SK-MEL-5 (cell line): ENCODE results near the gene MARS2. TPM values are rescaled to one million over a fixed set of nuclear protein-coding genes. Genes with fewer than 3 reads are reported as not detected.
"Not testable (repeated sequence)": the region's sequence is repeated elsewhere in the genome, so short reads cannot be mapped to it uniquely, and the experiment has no call there.

ENCODE experiments used
- DNase-seq: peaks from one replicate; pipeline ENCODE4 v3.0.0-alpha.2; 2016; ENCODE audit warnings: low read depth, low spot score
- in situ Hi-C: cut with HindIII; loops from 2 replicates; pipeline ENCODE4 v1.10.0; 2016; ENCODE audit warnings: low sequenced_read_pairs, high pct_unique_total_duplicates, low pct_unique_long_range_greater_than_20kb
- total RNA-seq: library from RNA; depleted of rRNA; stranded (reverse); fragments of >200 nt; shearing (Covaris generic); gene quantifications from 2 replicates; pipeline ENCODE4 v1.2.3, GENCODE V29; 2014

The MARS2 gene
- total RNA-seq, 1 experiment from 2014 or later: 12.3 TPM

DNA sequence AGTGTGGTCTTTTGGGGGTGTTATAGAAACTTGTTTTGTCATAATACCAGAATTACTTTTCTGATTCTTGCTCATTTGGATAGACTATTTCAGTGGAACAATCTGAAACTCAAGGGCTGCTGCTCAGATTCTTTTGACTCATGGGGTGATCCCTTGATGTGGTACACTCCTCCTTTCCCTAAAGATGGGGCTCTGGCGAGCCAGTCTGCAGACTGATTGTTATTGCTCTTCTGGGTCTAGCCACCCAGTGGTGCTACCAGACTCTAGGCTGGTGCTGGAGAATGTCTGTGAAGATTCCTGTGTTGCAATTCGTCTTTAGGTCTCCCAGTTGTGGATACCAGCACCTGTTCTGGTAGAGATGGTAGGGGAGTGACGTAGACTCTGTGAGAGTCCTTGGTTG is 4.2 kb upstream of the MARS2 start:
- peak; percentile 7 for DNase-seq
- in situ Hi-C loops: no loop called here

DNA sequence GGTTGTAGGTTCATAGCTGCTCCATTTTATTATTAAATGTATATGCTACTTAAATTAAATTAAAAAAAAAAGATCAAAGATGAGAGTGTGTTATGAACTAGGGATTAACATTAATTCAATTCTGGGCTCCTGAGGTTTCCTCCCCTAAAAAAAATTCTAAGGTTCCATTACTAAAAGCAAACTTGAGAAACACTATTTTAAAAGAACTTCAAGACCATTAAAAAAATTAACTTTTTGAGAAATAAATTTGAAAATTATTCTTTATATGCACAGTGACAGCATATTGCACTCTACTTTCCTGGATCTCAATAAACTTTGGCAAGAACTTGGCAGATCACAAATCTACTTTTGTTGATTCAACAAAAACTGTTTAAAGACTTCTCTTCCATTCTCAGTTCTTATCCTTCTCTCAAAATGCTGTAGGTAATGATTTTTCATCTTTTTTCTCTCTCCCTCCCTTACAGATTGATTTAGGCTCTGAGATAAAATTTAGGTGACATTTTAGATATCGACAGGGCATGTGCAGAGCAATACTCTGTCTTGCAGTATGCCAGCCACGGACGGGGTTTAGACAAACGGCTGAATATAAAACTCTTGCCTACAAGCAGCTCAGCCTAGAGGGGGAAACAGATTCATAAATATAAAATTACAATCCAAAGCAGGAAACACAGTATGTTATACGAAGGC is 592 bp upstream of the MARS2 start:
- DNase-seq: no peak
- in situ Hi-C loops: no loop called here

DNA sequence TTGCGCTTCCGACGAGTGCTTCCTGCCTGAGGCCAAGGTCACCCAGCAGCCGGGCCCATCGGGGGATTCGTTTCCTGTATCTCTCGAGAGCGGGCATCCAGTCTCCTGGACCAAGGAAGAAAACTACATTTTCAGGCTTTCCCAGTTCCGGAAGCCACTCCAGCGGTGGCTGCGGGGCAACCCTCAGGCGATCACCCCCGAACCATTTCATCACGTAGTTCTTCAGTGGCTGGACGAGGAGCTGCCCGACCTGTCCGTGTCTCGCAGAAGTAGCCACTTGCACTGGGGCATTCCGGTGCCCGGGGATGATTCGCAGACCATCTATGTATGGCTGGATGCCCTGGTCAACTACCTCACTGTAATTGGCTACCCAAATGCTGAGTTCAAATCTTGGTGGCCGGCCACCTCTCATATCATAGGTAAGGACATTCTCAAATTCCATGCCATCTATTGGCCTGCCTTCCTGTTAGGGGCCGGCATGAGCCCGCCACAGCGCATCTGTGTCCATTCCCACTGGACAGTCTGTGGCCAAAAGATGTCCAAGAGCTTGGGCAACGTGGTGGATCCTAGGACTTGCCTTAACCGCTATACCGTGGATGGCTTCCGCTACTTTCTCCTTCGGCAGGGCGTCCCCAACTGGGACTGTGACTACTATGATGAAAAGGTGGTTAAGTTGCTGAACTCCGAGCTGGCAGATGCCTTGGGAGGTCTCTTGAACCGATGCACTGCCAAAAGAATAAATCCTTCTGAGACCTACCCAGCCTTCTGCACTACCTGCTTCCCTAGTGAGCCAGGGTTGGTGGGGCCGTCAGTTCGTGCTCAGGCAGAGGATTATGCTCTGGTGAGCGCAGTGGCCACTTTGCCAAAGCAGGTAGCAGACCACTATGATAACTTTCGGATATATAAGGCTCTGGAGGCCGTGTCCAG is 1.0 kb downstream of the MARS2 start:
- peak; percentile 12 for DNase-seq
- in situ Hi-C loops: no loop called here

- in situ Hi-C loops: no loop called here
- DNase-seq: no peak
Measured at GRCh38 chr2:197706839-197707207, 1.7 kb downstream of the MARS2 start.

DNA sequence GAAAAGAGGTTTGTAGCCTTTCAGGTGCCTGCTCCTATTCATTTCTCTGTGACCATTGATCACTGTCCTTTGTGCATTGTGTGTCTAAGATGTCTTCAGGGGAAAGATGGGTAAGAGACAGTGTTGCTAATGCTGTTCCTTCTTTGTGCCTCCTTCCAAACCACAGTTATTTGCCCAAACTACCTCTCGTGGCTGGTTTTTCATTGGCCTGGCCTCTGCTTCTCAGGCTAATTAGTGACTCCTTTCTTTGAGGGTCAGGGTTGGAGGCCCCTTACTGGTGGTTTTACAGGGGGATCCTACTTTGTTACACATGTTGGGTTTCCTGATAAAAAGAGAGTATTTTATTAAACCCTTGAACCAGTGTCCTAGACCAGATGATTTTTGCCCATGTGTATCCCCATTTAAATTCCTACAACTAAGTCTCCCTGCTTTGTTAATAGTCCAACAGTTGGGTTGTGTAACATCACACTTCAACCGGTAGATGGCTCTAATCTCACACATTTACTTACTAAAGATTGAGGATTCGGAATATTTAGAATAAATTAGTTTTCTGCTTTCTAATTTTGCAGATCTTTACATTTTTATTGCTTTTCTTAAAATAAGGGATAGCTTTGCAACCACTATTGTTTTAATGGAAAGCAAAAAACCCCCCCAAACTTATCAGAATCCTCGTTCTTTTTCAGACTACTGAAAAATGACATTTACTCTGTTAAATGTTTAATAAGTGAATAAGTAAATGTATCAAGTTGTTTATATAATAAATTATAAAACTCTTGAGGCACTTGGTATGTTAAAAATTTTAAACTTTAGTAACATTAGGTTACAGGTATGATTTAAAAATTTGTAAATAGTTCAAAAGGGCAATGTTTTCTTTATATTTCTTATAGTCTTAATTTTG is 2.4 kb downstream of the MARS2 start:
- in situ Hi-C loops: no loop called here
- peak; percentile 59 for DNase-seq

- DNase-seq: no peak
- in situ Hi-C loops: no loop called here
Measured at GRCh38 chr2:197708331-197708730, 3.2 kb downstream of the MARS2 start.

DNA sequence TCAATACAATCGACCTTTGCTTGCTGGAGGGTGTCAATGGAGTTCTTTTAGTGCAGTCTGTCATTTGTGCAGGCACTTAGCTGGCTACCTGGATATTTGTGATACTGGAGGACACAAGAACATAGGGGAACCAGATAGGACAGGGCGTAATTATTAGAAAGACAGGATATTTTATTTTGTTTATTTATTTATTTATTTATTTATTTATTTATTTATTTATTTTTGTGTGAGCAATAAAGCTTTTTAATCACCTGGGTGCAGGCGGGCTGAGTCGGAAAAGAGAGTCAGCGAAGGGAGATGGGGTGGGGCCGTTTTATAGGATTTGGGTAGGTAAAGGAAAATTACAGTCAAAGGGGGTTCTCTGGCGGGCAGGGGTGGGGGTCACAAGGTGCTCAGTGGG is 4.0 kb downstream of the MARS2 start:
- DNase-seq, in situ Hi-C loops: not testable (repeated sequence)

- in situ Hi-C loops: no loop called here
- no peak for DNase-seq
Measured at GRCh38 chr2:197710424-197711042, 5.4 kb downstream of the MARS2 start.

GRCh38 chr2:197711578-197711977 is 6.4 kb downstream of the MARS2 start:
- in situ Hi-C loops: no loop called here

DNA sequence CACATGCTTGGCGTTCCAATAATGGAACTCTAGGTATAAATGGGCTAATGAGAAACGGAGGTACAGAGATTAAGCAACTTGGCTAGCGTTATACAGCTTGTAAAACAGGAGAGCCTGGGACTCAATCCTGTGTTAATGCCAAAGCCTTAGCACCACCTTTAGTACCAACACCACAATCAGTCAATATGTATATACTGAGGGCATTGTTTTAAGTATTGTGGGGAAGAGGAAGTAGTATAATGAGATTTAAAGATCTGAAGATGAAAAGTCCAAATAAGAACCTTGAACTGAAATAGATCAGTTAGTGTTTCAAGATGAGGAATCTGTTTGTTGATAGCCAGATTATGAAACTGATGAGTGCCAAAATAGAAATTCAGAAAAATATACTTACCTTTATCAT is 8.1 kb downstream of the MARS2 start:
- in situ Hi-C loops: no loop called here
- no peak for DNase-seq

More at GRCh38 chr2:197711578-197711977, 6.4 kb downstream of the MARS2 start:
- no peak for DNase-seq

DNA sequence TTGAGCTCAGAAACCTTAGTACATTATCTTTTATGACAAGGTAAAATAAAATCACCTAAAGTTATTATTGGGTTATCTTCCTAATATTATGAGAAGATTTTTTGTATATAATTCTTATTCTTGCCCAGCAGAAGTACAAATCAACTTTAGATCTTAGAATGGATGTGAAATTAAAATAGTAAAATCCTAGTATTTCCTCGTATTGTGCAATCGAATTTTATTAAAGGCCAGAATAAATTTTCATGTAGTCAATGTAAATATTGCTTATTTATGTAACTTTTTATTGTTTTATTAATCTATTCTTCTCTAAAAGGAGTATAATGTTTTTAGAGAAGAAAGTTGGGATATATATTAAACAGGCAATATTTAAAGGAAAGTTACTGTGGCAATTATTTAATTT is 12.7 kb downstream of the MARS2 start:
- in situ Hi-C loops: no loop called here
- no peak for DNase-seq

DNA sequence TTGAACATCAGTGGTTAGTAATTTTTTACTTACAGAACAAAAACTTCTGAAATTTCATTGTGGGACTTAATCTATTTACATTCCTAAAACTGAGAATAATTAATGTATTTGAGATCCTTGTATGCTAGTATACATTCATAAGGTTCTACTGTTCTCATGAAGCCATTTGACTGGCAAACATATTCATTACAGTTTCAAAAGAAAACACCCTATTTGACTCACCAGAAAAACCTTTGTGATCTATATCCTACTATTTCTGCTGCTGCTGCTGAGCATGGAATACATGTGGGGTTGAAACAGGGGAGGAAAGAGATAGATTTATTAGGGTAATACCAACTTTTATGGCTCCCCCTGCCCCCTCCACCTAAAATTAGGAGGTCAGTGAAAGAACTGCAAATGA is 21.8 kb downstream of the MARS2 start:
- no peak for DNase-seq
- in situ Hi-C loops: no loop called here

- in situ Hi-C loops, DNase-seq: not testable (repeated sequence)
Measured at GRCh38 chr2:197728555-197729544, 23.7 kb downstream of the MARS2 start.

DNA sequence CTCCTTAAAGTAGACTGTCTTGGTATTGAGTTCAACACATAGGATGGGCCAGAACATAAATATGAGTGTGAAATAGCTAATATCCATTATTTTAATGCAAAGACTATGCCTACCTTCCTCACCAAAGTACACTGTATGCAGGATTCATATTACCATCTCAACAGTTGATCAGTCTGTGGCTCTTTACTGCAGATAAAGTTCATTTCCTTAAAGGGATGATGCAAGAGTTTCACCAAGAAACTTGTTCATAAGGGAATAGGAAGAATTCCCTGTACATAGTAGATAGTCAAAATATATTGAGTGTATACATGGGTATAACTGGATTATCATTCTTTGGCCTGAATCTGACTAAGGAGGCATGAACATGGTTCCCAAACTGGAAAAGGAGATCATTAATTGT is 35.0 kb downstream of the MARS2 start:
- in situ Hi-C loops: no loop called here
- no peak for DNase-seq
